K562 (cell line): ENCODE data around the gene STK36. TPM values are rescaled to one million over a fixed set of nuclear protein-coding genes. Genes with fewer than 3 reads are reported as not detected.

Experiments
- ATF7 ChIP-seq: fragments of 450-650 bp; IDR thresholded peaks from 2 replicates; pipeline ENCODE4 v1.7.1; 2014; ENCODE audit warnings: mild to moderate bottlenecking, moderate library complexity
- ERF ChIP-seq: fragments of 450-650 bp; formaldehyde crosslinking; IDR thresholded peaks from 2 replicates; pipeline ENCODE4 v1.4.0; 2020; ENCODE audit warnings: mild to moderate bottlenecking, mixed read lengths
- FOSL1 ChIP-seq: fragments of 200-800 bp; sonication (Bioruptor generic); conservative IDR thresholded peaks from 2 replicates; pipeline ENCODE4 v1.6.1; 2016; ENCODE audit warnings: missing genetic modification characterization, missing compliant biosample characterization
- GABPB1 ChIP-seq: sonication (generic); formaldehyde crosslinking; IDR thresholded peaks from 2 replicates; pipeline ENCODE4 v1.8.0; 2022; ENCODE audit warnings: mild to moderate bottlenecking, missing genetic modification reagents
- HCFC1 ChIP-seq: IDR thresholded peaks from 2 replicates; pipeline ENCODE4 v1.6.1; 2012; ENCODE audit warnings: low read depth, low read length, improper control_type of control experiment
- HIVEP1 ChIP-seq: fragments of 250-450 bp; sonication (Bioruptor Pico); IDR thresholded peaks from 2 replicates; pipeline ENCODE4 v1.4.0; 2020; ENCODE audit warnings: mild to moderate bottlenecking
- MCM7 ChIP-seq, 2 experiments: fragments of 450-650 bp; IDR thresholded peaks; 2 replicates each; pipeline ENCODE4 v1.6.1; 2016 to 2018
- MTA3 ChIP-seq: fragments of 450-650 bp; formaldehyde crosslinking; IDR thresholded peaks from 2 replicates; pipeline ENCODE4 v1.6.1; 2017; ENCODE audit warnings: mild to moderate bottlenecking, borderline replicate concordance
- OTX1 ChIP-seq: fragments of 450-650 bp; formaldehyde crosslinking; IDR thresholded peaks from 2 replicates; pipeline ENCODE4 v1.4.0; 2022; ENCODE audit warnings: mild to moderate bottlenecking
- PTBP1 ChIP-seq: fragments of 200-400 bp; formaldehyde crosslinking; IDR thresholded peaks from 2 replicates; pipeline ENCODE4 v1.6.1; 2017; ENCODE audit warnings: low read depth, low read length
- RAD21 ChIP-seq, 2 experiments: fragments of 250-450 bp in 1 of 2; fragments of 450-650 bp in 1 of 2; sonication (Bioruptor Pico) in 1 of 2; formaldehyde crosslinking in 1 of 2; IDR thresholded peaks in 1 of 2; conservative IDR thresholded peaks in 1 of 2; 2 replicates each; pipeline versions ENCODE4 v1.4.0 to v1.8.0; 2020 to 2022; ENCODE audit warnings: mild to moderate bottlenecking in 2 of 2, moderate library complexity in 1 of 2
- RBFOX2 ChIP-seq: fragments of 200-400 bp; formaldehyde crosslinking; IDR thresholded peaks from 2 replicates; pipeline ENCODE4 v1.6.1; 2017; ENCODE audit warnings: low read depth, mild to moderate bottlenecking, low read length, moderate library complexity
- RFX1 ChIP-seq: fragments of 450-650 bp; IDR thresholded peaks from 2 replicates; pipeline ENCODE4 v1.6.1; 2016; ENCODE audit warnings: mild to moderate bottlenecking, moderate library complexity
- SOX6 ChIP-seq: fragments of 450-650 bp; IDR thresholded peaks from 2 replicates; pipeline ENCODE4 v1.6.1; 2014; ENCODE audit warnings: mild to moderate bottlenecking
- ZBTB1 ChIP-seq: sonication (generic); formaldehyde crosslinking; IDR thresholded peaks from 2 replicates; pipeline ENCODE4 v1.8.1; 2023; ENCODE audit warnings: missing genetic modification reagents, low read depth, mild to moderate bottlenecking, borderline replicate concordance
- ZFPM2 ChIP-seq: fragments of 250-450 bp; sonication (Bioruptor Pico); IDR thresholded peaks from 2 replicates; pipeline ENCODE4 v1.5.1; 2022; ENCODE audit warnings: mild to moderate bottlenecking
- ZKSCAN1 ChIP-seq: fragments of 150-350 bp; IDR thresholded peaks from 2 replicates; pipeline ENCODE4 v1.6.1; 2016; ENCODE audit warnings: low read depth, low read length
- ZNF263 ChIP-seq: sonication (generic); formaldehyde crosslinking; IDR thresholded peaks from 2 replicates; pipeline ENCODE4 v1.8.0; 2022; ENCODE audit warnings: mild to moderate bottlenecking, missing genetic modification reagents, borderline replicate concordance
- polyA plus RNA-seq, 8 experiments: library from polyadenylated mRNA; depleted of rRNA in 4 of 8; stranded (reverse) in 5 of 8; unstranded in 3 of 8; fragments of >200 nt; fragmentation: Nextera tagmentation in 2 of 8; fragmentation: Illumina TruSeq in 1 of 8; extraction: Ambion mirVana in 2 of 8; extraction: Trizol in 1 of 8; gene quantifications; 2 replicates each; pipeline versions ENCODE4 v1.2.1 to v1.2.3, GENCODE V29; 2011 to 2014; ENCODE audit warnings: inconsistent platforms in 1 of 8, missing spikeins in 1 of 8
- total RNA-seq, 7 experiments: library from RNA; depleted of rRNA in 6 of 7; stranded (reverse); fragments of >200 nt in 6 of 7; fragmentation: Illumina TruSeq in 2 of 7; extraction: Trizol in 2 of 7; gene quantifications; 2 replicates each; pipeline versions ENCODE4 v1.2.1 to v1.2.3, GENCODE V29; 2011 to 2021; ENCODE audit warnings: low replicate concordance in 1 of 7
- TF ChIP-seq, protein P1 (sequence below): fragments of 250-450 bp; sonication (Bioruptor Pico); IDR thresholded peaks from 2 replicates; pipeline ENCODE4 v1.5.1; 2021; ENCODE audit warnings: mild to moderate bottlenecking
- TF ChIP-seq, protein P2 (sequence below): fragments of 250-450 bp; sonication (Bioruptor Pico); IDR thresholded peaks from 2 replicates; pipeline ENCODE4 v1.9.0; 2021; ENCODE audit warnings: mild to moderate bottlenecking
- TF ChIP-seq, protein P3 (sequence below), 3 experiments: IDR thresholded peaks in 2 of 3; conservative IDR thresholded peaks in 1 of 3; 2 replicates each; pipeline ENCODE4 v1.5.1; 2011 to 2012; ENCODE audit warnings: low read length in 3 of 3, mild to moderate bottlenecking in 3 of 3, control low read depth in 2 of 3, improper control_type of control experiment in 1 of 3, inconsistent platforms in 1 of 3, low read depth in 1 of 3, mixed read lengths in 1 of 3, moderate library complexity in 1 of 3; ENCODE audit not compliant: insufficient read depth in 2 of 3
- TF ChIP-seq, protein P4 (sequence below): fragments of 450-650 bp; formaldehyde crosslinking; IDR thresholded peaks from 2 replicates; pipeline ENCODE4 v1.4.0; 2020; ENCODE audit warnings: mild to moderate bottlenecking, mixed read lengths

STK36 gene
- total and polyA plus RNA-seq, 9 of the 15 experiments (the other 6 are each of a cell fraction or from before 2014, with no cell fraction given) = 3.5 to 12.4 (median 6.7) TPM

DNA sequence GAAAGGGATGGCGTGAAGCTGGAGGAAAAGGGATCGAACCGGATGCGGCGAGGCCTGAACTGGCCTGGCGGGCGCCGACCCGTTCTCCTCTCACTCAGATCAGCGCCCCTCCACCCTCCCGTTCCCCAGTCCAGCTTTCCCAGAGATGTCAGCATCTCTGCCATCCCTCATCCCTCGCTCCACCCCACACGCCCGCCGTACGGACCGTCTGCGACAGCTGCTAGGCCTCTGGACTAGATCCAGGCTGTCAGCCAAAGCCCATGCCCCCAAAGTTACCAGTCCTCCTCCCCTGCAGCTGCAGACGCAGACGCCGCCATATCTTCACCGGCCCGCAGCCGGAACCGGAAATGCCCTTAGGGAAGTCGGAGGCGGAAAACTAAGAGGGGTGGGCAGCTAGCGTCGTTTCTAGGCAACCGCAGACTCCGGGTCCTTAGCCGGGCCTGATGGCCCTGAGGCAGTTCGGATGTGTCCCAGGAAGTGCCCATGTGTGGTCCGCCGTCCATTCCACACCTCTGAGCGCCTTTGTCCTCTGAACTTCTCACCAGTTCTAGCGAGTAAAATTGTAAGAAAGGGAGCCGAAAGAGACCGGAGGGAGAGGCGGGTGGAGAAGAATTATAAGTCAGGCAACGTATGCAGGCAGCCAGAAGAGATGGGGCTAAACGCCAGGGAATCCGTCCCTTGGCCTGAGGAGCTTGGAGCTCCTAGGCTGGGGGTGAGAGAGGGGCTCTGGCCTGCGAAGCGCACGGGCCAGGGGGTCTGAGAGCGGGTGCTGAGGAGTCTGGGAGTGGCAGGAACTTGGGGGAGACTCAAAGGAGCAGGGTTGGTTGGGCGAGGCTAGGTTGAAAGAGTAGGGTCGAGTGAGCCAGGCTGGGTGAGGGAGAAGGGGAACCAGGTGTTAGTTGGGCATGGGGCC, at the start of gene STK36, which contains the start of gene RNF25 (continued):
- TF ChIP-seq, protein P1, sequence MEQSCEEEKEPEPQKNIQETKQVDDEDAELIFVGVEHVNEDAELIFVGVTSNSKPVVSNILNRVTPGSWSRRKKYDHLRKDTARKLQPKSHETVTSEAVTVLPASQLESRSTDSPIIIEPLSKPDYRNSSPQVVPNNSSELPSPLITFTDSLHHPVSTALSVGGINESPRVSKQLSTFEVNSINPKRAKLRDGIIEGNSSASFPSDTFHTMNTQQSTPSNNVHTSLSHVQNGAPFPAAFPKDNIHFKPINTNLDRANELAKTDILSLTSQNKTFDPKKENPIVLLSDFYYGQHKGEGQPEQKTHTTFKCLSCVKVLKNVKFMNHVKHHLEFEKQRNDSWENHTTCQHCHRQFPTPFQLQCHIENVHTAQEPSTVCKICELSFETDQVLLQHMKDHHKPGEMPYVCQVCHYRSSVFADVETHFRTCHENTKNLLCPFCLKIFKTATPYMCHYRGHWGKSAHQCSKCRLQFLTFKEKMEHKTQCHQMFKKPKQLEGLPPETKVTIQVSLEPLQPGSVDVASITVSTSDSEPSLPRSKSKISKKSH = no peak
- no peak for TF ChIP-seq MTA3
- TF ChIP-seq SOX6 = no peak
- peak; percentile 62 for TF ChIP-seq HCFC1
- no peak for TF ChIP-seq ZFPM2
- no peak for TF ChIP-seq ZKSCAN1
- TF ChIP-seq ZNF263 (CRISPR knock-in tag) = no peak
- TF ChIP-seq MCM7 (IDR thresholded peaks at IDR 0.05) = no peak
- TF ChIP-seq OTX1 (CRISPR knock-in tag) = no peak
- TF ChIP-seq, protein P2, sequence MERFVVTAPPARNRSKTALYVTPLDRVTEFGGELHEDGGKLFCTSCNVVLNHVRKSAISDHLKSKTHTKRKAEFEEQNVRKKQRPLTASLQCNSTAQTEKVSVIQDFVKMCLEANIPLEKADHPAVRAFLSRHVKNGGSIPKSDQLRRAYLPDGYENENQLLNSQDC (CRISPR knock-in tag) = no peak
- peak; percentile 84 for TF ChIP-seq RBFOX2
- TF ChIP-seq, protein P3, sequence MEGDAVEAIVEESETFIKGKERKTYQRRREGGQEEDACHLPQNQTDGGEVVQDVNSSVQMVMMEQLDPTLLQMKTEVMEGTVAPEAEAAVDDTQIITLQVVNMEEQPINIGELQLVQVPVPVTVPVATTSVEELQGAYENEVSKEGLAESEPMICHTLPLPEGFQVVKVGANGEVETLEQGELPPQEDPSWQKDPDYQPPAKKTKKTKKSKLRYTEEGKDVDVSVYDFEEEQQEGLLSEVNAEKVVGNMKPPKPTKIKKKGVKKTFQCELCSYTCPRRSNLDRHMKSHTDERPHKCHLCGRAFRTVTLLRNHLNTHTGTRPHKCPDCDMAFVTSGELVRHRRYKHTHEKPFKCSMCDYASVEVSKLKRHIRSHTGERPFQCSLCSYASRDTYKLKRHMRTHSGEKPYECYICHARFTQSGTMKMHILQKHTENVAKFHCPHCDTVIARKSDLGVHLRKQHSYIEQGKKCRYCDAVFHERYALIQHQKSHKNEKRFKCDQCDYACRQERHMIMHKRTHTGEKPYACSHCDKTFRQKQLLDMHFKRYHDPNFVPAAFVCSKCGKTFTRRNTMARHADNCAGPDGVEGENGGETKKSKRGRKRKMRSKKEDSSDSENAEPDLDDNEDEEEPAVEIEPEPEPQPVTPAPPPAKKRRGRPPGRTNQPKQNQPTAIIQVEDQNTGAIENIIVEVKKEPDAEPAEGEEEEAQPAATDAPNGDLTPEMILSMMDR (IDR thresholded peaks at IDR 0.05 in 2 of 3, conservative IDR thresholded peaks at IDR 0.05 in 1 of 3; ENCODE audit: insufficient read depth in 2 of 3, low read depth in 1 of 3, low read length in 3 of 3) = no peak
- TF ChIP-seq FOSL1 (tag) = no peak
- no peak for TF ChIP-seq ZBTB1 (CRISPR knock-in tag)
- TF ChIP-seq ATF7 = peak; percentile 45
- peak; percentile 94 for TF ChIP-seq GABPB1 (CRISPR knock-in tag)
- TF ChIP-seq, protein P4, sequence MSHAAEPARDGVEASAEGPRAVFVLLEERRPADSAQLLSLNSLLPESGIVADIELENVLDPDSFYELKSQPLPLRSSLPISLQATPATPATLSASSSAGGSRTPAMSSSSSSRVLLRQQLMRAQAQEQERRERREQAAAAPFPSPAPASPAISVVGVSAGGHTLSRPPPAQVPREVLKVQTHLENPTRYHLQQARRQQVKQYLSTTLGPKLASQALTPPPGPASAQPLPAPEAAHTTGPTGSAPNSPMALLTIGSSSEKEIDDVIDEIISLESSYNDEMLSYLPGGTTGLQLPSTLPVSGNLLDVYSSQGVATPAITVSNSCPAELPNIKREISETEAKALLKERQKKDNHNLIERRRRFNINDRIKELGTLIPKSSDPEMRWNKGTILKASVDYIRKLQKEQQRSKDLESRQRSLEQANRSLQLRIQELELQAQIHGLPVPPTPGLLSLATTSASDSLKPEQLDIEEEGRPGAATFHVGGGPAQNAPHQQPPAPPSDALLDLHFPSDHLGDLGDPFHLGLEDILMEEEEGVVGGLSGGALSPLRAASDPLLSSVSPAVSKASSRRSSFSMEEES = no peak
- TF ChIP-seq HIVEP1 (CRISPR knock-in tag) = no peak
- no peak for TF ChIP-seq ERF
- no peak for TF ChIP-seq PTBP1
- TF ChIP-seq RFX1 = peak; percentile 91
- no peak for TF ChIP-seq RAD21 (CRISPR knock-in tag; conservative IDR thresholded peaks at IDR 0.05 in 1 of 2, IDR thresholded peaks at IDR 0.05 in 1 of 2)
